Naive thymus-derived CD8-positive, alpha-beta T cell (primary cell): ENCODE results near the gene CD300LG. TPM values are rescaled to one million over a fixed set of nuclear protein-coding genes. Genes with fewer than 3 reads are reported as not detected.
"Not testable (repeated sequence)": the region's sequence is repeated elsewhere in the genome, so short reads cannot be mapped to it uniquely, and the experiment has no call there.

Experiments
- ATAC-seq, 2 donors: fragments of 150-1000 bp; cut with Tn5 transposase in 1 of 2; sonication (Bioruptor Pico), chemical (Tn5 transposase) in 1 of 2; 1 replicate in 1 of 2; 2 replicates in 1 of 2; pipeline ENCODE4 v1.10.0; 2021; ENCODE audit warnings: mild to moderate bottlenecking in 2 of 2, moderate library complexity in 2 of 2
- POLR2A ChIA-PET: fragments of 350-600 bp; sonication (Branson Sonifier 250); formaldehyde crosslinking; loops from one replicate; lab custom pipeline; 2021; ENCODE audit warnings: antibody characterized with exemption; lab: Charles Lee
- DNase-seq, 10 donors: peaks; one replicate each; pipeline versions ENCODE4 v3.0.0 to v3.0.0-alpha.2; 2020 to 2022
- H3K27ac Mint-ChIP-seq, 10 donors: one replicate each; pipeline ENCODE4 v1.8.0; 2020 to 2022; ENCODE audit warnings: mild to moderate bottlenecking in 10 of 10, mixed read lengths in 10 of 10, moderate library complexity in 4 of 10, inconsistent platforms in 1 of 10
- H3K27me3 Mint-ChIP-seq, 5 donors: one replicate each; pipeline ENCODE4 v1.8.0; 2021 to 2022; ENCODE audit warnings: mixed read lengths in 5 of 5
- H3K36me3 Mint-ChIP-seq, 3 donors: one replicate each; pipeline ENCODE4 v1.8.0; 2020 to 2022; ENCODE audit warnings: mixed read lengths in 3 of 3, mild to moderate bottlenecking in 2 of 3, inconsistent platforms in 1 of 3
- H3K4me1 Mint-ChIP-seq, 4 donors: one replicate each; pipeline ENCODE4 v1.8.0; 2021 to 2022; ENCODE audit warnings: mixed read lengths in 4 of 4
- H3K4me3 Mint-ChIP-seq, 10 donors: one replicate each; pipeline ENCODE4 v1.8.0; 2020 to 2022; ENCODE audit warnings: mild to moderate bottlenecking in 10 of 10, mixed read lengths in 10 of 10, moderate library complexity in 6 of 10, inconsistent platforms in 1 of 10
- H3K9me3 Mint-ChIP-seq, 9 donors: one replicate each; pipeline ENCODE4 v1.8.0; 2020 to 2022; ENCODE audit warnings: mixed read lengths in 9 of 9, mild to moderate bottlenecking in 3 of 9, inconsistent platforms in 1 of 9, moderate library complexity in 1 of 9
- polyA plus RNA-seq, 3 donors: library from polyadenylated mRNA; unstranded; fragments of 300-500 nt; fragmentation: Illumina TruSeq; gene quantifications; one replicate each; pipeline ENCODE4 v1.2.3, GENCODE V29; 2021
- total RNA-seq, 8 experiments: library from RNA in 2 of 8; stranded (reverse) in 2 of 8; gene quantifications; one replicate each; pipeline ENCODE4 v1.2.3 and lab custom pipeline; 2021 to 2026

Gene CD300LG, protein sequence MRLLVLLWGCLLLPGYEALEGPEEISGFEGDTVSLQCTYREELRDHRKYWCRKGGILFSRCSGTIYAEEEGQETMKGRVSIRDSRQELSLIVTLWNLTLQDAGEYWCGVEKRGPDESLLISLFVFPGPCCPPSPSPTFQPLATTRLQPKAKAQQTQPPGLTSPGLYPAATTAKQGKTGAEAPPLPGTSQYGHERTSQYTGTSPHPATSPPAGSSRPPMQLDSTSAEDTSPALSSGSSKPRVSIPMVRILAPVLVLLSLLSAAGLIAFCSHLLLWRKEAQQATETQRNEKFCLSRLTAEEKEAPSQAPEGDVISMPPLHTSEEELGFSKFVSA
- total RNA-seq = not detected
- not detected for polyA plus RNA-seq
- 0 reads per million in 6 experiments for total RNA-seq (lab: John Stamatoyannopoulos, UW)

DNA sequence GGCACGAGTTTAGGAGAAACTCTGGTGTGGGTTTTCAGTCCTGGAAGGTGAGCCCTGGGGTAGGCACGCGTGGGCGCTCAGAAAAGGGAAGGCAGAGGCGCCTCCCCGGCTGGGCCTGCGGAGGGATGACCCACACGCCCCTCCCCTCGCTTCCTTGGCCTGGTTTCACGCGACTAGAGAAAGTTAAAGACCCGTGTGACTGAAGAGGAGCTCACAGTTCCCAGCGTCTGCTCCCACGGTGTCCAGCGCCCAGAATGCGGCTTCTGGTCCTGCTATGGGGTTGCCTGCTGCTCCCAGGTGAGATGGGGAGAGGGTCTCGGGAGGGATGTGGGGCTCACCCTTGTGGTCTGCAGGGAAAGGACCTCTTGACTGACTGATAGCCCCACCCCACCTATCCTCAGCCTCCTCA, at the start of gene CD300LG:
TSS of gene CD300LG (plus strand) at position 214 of the 409 bp plus-strand sequence. CDS start at position 255, 41 bp downstream.
- no peak for ATAC-seq
- Mint-ChIP-seq H3K36me3 (no peaks in the 10 kb centered on the region), H3K9me3 (no peaks in the 10 kb centered on the region), H3K4me1 (peaks cover 0 to 2% (median 0%) of the 10 kb centered on the region in 4 donors), H3K4me3 (no peak within 1 kb of the TSS), H3K27me3 (peaks cover 14 to 55% (median 24%) of the 10 kb centered on the region in 5 donors), H3K27ac (peak within 1 kb of the TSS in 1 of 10 donors; percentile 13)
- DNase-seq = no peak
- POLR2A ChIA-PET = no interaction called here

DNA sequence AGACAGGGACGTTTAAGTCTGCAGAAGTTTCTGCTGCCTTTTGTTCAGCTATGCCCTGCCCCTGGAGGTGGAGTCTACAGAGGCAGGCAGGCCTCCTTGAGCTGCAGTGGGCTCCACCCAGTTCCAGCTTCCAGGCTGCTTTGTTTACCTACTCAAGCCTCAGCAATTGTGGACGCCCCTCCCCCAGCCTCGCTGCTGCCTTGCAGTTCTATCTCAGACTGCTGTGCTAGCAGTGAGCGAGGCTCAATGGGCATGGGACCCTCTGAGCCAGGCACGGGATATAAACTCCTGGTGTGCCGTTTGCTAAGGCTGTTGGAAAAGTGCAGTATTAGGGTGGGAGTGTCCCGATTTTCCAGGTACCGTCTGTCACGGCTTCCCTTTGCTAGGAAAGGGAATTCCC, 49.0 kb upstream of the CD300LG start:
- H3K27ac Mint-ChIP-seq, DNase-seq, H3K4me1 Mint-ChIP-seq, ATAC-seq, POLR2A ChIA-PET, H3K9me3 Mint-ChIP-seq, H3K36me3 Mint-ChIP-seq, H3K4me3 Mint-ChIP-seq: not testable (repeated sequence)
- peaks cover 12 to 61% (median 35%) of the 10 kb centered on the region in 5 donors for H3K27me3 Mint-ChIP-seq

DNA sequence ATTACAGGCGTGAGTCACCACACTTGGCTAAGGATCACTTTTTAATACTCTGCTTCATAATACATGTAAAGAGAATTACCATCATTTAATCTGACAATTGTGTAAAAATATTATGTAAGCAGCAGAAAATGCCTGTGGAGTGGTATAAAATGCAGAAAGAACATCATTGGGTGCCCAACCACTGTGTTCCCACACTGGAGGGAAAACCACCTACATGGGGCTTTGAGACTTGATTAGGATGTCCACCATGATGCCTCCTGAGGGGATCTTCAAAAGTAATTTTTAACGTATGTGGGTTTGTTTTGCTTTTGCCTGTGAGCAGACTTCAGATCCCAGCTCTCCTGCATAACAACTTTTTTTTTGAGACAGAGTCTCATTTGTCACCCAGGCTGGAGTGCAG, 47.9 kb upstream of the CD300LG start:
- no peak for ATAC-seq
- Mint-ChIP-seq H3K27ac (no peak overlapping the region), H3K36me3 (no peaks in the 10 kb centered on the region), H3K27me3 (peaks cover 13 to 67% (median 36%) of the 10 kb centered on the region in 5 donors), H3K9me3 (no peaks in the 10 kb centered on the region), H3K4me3 (no peak overlapping the region), H3K4me1 (no peaks in the 10 kb centered on the region)
- no peak for DNase-seq
- POLR2A ChIA-PET = no interaction called here

DNA sequence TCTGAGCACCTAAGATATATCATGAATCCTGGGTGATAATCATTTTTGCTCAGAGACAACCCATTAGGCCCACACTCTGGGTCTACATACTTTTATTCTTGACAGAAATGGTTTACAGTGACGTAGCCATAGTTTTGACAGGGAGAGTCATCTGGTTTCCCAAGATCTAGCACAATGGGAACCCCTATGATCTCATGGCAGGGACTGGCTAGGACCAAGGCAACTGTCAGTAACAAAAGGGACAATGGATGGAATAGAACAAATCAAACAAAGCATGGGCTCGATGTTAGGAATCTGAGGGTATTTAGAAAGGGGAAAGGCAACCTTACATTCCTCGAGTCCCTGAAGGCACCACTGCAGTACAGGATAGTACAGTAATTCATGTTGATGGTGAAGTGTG, 46.2 kb upstream of the CD300LG start:
- ATAC-seq = no peak
- POLR2A ChIA-PET = no interaction called here
- no peak for DNase-seq
- Mint-ChIP-seq H3K27ac (no peak overlapping the region), H3K4me1 (no peaks in the 10 kb centered on the region), H3K9me3 (peaks cover 0 to 1% (median 0%) of the 10 kb centered on the region in 9 donors), H3K27me3 (peaks cover 11 to 52% (median 37%) of the 10 kb centered on the region in 5 donors), H3K4me3 (no peak overlapping the region), H3K36me3 (no peaks in the 10 kb centered on the region)

DNA sequence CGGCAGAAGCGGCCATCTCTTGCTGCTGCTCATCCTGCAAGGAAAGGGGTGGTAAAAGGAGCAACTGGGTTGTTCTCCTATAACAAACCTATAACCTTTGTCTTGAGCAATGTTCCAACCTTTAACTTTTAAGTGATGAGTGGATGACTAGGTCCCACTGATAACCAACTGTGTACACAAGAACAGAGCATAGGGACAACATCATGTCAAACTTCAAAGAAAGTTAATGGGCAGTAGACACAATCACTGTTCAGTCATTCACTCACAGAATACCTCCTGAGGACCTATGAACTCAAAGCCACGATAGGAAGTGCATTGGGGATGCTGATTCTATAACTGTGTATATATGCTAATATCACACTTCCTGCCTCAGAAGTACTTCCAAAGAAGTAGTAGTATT, 45.1 kb upstream of the CD300LG start:
- no peak overlapping the region for H3K4me3 Mint-ChIP-seq
- ATAC-seq (no peak), DNase-seq (no peak)
- H3K27me3 Mint-ChIP-seq = peaks cover 12 to 41% (median 28%) of the 10 kb centered on the region in 5 donors
- no peak overlapping the region for H3K27ac Mint-ChIP-seq
- no peaks in the 10 kb centered on the region for H3K36me3 Mint-ChIP-seq
- H3K9me3 Mint-ChIP-seq = peaks cover 0 to 1% (median 0%) of the 10 kb centered on the region in 9 donors
- POLR2A ChIA-PET = no interaction called here
- no peaks in the 10 kb centered on the region for H3K4me1 Mint-ChIP-seq

DNA sequence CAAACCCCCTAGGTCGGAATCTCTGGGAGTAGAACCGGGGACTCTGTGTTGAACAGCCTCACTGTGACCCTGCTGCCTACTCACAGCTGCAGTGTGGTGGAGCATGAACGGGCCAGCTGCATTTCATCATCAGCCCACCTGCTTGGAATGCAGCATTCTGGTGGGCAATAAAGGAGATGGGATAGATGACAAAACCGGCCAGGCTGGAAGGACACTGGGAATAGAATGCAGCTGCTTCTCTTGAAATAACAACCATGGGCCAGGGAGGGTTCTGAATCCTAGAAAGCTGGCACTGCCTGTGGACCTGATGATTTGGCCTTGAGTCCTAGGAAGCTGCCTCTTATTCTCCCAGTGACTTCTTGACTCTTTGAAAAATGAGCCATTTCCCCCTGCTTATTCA, 43.2 kb upstream of the CD300LG start:
- POLR2A ChIA-PET = no interaction called here
- Mint-ChIP-seq H3K36me3 (no peaks in the 10 kb centered on the region), H3K27me3 (peaks cover 12 to 32% (median 29%) of the 10 kb centered on the region in 5 donors), H3K4me3 (no peak overlapping the region), H3K4me1 (no peaks in the 10 kb centered on the region), H3K9me3 (peaks cover 0 to 1% (median 0%) of the 10 kb centered on the region in 9 donors), H3K27ac (peak overlapping the region in 1 of 10 donors; percentile 5)
- DNase-seq = no peak
- ATAC-seq = no peak

DNA sequence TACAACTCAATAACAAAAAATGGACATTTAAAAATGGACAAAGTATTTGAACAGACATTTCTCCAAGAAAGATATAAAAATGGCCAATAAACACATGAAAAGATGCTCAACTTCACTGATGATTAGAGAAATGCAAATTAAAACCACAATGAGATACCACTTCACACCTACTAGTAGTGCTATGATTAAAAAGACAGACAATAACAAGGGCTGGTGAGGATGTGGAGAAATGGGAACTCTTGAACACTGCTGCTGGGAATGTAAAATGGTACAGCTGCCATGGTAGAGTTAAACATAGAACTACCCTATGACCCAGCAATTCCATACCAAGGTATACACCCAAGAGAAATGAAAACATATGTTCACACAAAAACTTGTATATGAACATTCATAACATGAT, 41.9 kb upstream of the CD300LG start:
- DNase-seq (no peak), ATAC-seq (no peak)
- no peaks in the 10 kb centered on the region for H3K36me3 Mint-ChIP-seq
- peaks cover 9 to 32% (median 22%) of the 10 kb centered on the region in 5 donors for H3K27me3 Mint-ChIP-seq
- H3K9me3 Mint-ChIP-seq = peaks cover 0 to 1% (median 0%) of the 10 kb centered on the region in 9 donors
- H3K27ac Mint-ChIP-seq = no peak overlapping the region
- POLR2A ChIA-PET = no interaction called here
- H3K4me1 Mint-ChIP-seq = no peaks in the 10 kb centered on the region
- H3K4me3 Mint-ChIP-seq = no peak overlapping the region

DNA sequence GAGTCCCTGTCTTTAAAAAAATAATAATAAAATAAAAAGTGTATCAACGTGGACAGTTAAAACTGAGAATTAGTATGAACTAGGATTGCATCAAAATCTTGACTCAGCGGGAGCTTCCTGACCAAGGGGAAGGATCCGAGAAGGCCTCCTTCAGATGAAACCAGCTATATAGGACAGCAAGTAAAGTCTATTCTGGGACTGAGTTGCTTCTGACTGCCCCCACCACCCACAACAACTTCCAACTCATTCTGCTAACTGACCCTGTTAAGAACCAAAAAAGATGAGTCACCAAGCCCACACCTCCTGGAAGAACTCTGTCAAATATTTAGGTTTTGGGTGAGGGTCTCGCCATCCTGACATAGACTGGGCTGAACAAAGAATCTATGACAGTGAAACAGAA, 38.9 kb upstream of the CD300LG start:
- H3K9me3 Mint-ChIP-seq = peaks cover 0 to 1% (median 0%) of the 10 kb centered on the region in 9 donors
- POLR2A ChIA-PET = no interaction called here
- H3K27ac Mint-ChIP-seq = no peak overlapping the region
- H3K36me3 Mint-ChIP-seq = no peaks in the 10 kb centered on the region
- no peak overlapping the region for H3K4me3 Mint-ChIP-seq
- peaks cover 5 to 19% (median 12%) of the 10 kb centered on the region in 5 donors for H3K27me3 Mint-ChIP-seq
- H3K4me1 Mint-ChIP-seq = no peaks in the 10 kb centered on the region
- ATAC-seq = no peak
- DNase-seq = no peak

DNA sequence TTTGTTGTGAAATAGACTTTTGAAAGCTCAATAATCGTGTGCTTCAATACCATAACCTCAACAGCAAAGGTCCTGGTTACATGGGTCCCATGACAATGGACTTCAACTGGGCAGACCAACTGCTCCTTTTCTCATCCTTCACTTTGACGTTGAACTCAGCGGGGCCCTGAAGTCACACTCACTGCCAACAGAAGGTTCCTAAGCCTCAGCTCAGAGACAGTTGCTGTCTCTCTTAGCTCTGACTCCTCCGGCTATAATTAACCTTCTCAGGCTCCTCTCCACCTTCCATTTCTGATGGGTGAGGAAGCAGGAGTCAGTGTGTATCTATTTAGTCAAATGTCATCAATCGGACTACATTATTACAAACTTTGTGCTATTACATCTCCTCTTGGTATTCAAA, 37.9 kb upstream of the CD300LG start:
- Mint-ChIP-seq H3K36me3 (no peaks in the 10 kb centered on the region), H3K9me3 (peaks cover 0 to 1% (median 0%) of the 10 kb centered on the region in 9 donors), H3K27ac (no peak overlapping the region), H3K4me1 (no peaks in the 10 kb centered on the region), H3K4me3 (no peak overlapping the region), H3K27me3 (peaks cover 0 to 17% (median 14%) of the 10 kb centered on the region in 5 donors)
- DNase-seq (no peak), ATAC-seq (no peak)
- POLR2A ChIA-PET = no interaction called here

DNA sequence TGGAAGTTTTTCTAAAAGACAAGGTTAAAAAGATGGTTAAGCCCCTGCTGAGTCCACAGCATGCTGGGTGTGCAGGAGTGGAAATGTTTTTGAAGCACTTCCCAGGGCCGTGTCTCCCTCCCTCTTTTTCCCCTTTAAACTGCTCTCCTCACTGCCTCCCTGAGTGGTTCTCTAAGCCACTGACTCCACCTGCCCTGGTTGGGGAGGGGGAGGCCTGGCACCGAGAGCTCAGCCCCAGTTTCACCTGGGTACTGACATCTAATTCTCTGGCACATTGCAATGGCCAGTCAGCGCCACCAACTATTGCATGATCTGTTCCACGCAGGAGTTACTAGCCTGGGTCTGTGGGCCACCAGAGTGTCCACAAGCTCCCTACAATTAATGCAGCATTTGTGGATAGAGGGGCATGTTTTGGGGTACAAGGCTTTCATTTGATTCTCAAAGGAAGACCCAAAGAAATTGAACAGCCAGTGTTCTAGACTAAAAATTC, 36.7 kb upstream of the CD300LG start:
- DNase-seq (no peak), ATAC-seq (no peak)
- Mint-ChIP-seq H3K27ac (no peak overlapping the region), H3K4me1 (no peaks in the 10 kb centered on the region), H3K9me3 (no peaks in the 10 kb centered on the region), H3K4me3 (no peak overlapping the region), H3K36me3 (no peaks in the 10 kb centered on the region), H3K27me3 (peaks cover 0 to 14% (median 8%) of the 10 kb centered on the region in 5 donors)
- POLR2A ChIA-PET = no interaction called here

DNA sequence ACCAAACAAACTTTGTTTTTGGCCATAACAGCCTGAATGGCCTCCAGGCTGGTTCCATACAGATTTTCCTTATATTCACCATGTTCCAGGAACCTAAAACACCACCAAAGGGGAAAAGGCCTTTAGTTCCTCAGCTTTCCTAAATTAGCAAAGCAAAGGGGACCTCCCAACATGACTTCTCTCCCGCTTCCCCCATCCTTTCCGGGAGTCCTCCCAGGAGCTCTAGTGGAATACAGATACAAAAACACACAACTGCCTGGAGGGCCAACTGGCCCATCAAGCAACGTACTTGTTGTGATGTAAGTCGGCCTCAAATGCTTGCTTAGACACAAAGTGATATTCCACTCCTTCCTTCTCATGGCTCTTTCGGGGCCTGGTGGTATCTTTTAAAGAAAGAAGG, 36.2 kb upstream of the CD300LG start:
- ATAC-seq (no peak), DNase-seq (no peak)
- Mint-ChIP-seq H3K4me3 (no peak overlapping the region), H3K9me3 (no peaks in the 10 kb centered on the region), H3K36me3 (no peaks in the 10 kb centered on the region), H3K27me3 (peaks cover 0 to 15% (median 8%) of the 10 kb centered on the region in 5 donors), H3K4me1 (no peaks in the 10 kb centered on the region), H3K27ac (no peak overlapping the region)
- POLR2A ChIA-PET = no interaction called here

DNA sequence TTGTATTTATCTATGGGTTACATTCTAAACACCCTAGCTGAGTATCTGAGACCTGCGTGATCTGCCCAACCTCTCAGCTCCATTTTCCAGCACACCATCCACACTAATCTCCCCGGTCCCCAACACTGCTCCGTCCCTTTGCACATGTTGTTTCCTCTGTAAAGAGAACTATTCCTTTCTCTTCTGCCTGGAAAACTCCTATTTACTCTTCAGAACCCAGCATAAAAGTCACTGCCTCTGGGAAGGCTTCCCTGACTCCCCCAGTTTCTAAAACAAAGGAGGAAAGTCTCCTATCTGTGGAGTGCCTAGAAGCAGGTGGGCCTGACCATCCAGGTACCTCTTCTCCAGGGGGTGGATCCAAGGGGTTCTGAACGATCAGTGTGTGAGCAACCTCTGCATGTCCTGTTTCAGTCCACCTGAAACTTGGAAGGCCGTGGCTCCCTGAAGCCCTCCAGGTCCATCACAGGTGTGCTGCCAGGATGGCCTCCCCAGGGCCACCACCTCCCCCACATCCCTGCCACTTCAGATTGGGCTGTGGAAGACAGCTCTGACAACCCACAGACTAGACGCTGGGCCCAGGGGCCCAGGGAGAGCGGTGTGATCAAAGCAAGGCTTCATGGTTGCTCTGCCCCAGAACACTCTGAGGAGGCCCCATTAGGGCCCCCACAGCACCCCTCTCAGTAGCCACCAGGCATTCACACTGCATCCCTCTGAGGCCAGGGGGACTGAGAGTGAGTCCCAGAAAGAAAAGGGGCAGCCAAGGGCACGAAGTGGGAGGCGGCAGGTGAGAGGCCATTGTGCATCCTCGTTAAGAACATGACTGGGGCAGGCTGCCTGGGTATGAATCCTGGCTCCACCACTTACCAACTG, 34.3 kb upstream of the CD300LG start:
- Mint-ChIP-seq H3K27ac (no peak overlapping the region), H3K4me1 (no peaks in the 10 kb centered on the region)
- POLR2A ChIA-PET = no interaction called here

DNA sequence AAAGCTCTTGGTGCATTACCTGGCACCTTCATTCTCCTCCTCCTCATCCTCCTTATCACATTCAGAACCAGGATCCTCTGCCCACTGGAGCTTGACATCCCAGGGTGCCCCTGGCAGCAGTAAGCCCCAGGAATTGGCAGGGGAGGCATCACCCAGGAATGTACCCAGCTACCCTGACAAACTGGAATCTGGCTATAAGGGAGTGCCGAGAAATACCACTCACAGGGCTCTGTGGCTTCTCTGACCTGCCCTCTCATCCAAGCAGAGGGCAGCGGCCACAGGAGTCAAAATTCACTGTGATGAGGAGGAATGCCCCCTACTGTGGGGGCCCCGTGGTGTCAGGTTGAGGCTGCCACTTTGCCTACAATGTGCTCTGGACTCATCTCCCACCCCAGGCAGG, 33.6 kb upstream of the CD300LG start:
- no peak overlapping the region for H3K27ac Mint-ChIP-seq
- no peaks in the 10 kb centered on the region for H3K4me1 Mint-ChIP-seq
- no peak for ATAC-seq
- POLR2A ChIA-PET = no interaction called here
- DNase-seq = no peak
- no peaks in the 10 kb centered on the region for H3K36me3 Mint-ChIP-seq
- no peaks in the 10 kb centered on the region for H3K9me3 Mint-ChIP-seq
- peaks cover 0 to 11% (median 7%) of the 10 kb centered on the region in 5 donors for H3K27me3 Mint-ChIP-seq
- H3K4me3 Mint-ChIP-seq = no peak overlapping the region

More for the DNA sequence above, 34.3 kb upstream of the CD300LG start:
- no peak for ATAC-seq
- peak in 1 of 10 donors; percentile 53 for DNase-seq
- H3K27me3 Mint-ChIP-seq = peaks cover 0 to 11% (median 7%) of the 10 kb centered on the region in 5 donors
- no peaks in the 10 kb centered on the region for H3K36me3 Mint-ChIP-seq
- H3K4me3 Mint-ChIP-seq = no peak overlapping the region
- no peaks in the 10 kb centered on the region for H3K9me3 Mint-ChIP-seq
